ENCODE results near the gene MRPL48. TPM values are rescaled to one million over a fixed set of nuclear protein-coding genes. Genes with fewer than 3 reads are reported as not detected.

Gene MRPL48
- total and polyA plus RNA-seq, 4 donors, result 20.5 to 38.1 (median 31.0) TPM

DNA sequence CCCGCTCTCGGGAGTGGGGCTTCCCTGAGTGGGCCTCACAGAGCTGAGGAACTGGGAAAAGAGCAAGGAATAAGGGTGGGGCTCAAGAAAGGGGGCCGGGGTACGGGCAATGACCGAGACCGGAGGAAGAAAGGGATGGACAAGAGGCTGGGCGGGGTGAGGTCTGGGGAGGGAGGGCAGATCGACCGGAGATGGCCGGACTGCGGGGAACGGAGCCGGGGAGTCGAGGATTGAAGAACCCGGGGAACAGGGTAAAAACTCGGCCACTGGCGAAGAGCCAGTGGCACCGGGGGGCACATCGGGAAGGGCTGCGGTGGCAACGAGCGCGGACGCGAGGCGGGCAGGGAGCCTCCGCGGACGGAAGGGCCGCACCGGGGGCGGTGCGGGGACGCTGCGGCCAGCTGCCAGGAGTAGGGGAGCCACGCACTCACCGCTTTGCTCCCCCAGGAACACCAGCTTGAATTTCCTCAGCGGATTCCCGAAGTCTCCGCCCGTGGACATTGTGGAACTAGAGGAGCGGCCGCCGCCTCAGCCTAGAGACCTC, 27.5 kb upstream of the MRPL48 start:
- TF ChIP-seq, protein P1, sequence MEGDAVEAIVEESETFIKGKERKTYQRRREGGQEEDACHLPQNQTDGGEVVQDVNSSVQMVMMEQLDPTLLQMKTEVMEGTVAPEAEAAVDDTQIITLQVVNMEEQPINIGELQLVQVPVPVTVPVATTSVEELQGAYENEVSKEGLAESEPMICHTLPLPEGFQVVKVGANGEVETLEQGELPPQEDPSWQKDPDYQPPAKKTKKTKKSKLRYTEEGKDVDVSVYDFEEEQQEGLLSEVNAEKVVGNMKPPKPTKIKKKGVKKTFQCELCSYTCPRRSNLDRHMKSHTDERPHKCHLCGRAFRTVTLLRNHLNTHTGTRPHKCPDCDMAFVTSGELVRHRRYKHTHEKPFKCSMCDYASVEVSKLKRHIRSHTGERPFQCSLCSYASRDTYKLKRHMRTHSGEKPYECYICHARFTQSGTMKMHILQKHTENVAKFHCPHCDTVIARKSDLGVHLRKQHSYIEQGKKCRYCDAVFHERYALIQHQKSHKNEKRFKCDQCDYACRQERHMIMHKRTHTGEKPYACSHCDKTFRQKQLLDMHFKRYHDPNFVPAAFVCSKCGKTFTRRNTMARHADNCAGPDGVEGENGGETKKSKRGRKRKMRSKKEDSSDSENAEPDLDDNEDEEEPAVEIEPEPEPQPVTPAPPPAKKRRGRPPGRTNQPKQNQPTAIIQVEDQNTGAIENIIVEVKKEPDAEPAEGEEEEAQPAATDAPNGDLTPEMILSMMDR (IDR thresholded peaks at IDR 0.05; ENCODE audit: control extremely low read depth, extremely low read depth), result no peak
- Histone ChIP-seq H3K4me1 (ENCODE audit: control insufficient read depth in 5 of 5, insufficient read depth in 5 of 5, low read length in 5 of 5) (peaks cover 0 to 16% (median 2%) of the 10 kb centered on the region in 5 donors), H3K27ac (ENCODE audit: low read depth in 1 of 2, low read length in 1 of 2) (peak overlapping the region; percentile 96 to 98), H3K4me3 (peak overlapping the region; percentile 97), H3K36me3 (ENCODE audit: control insufficient read depth in 4 of 4, insufficient read depth in 4 of 4, low read length in 4 of 4) (no peaks in the 10 kb centered on the region), H3K9ac (ENCODE audit: insufficient read depth in 1 of 2, low read length in 2 of 2) (peak overlapping the region; percentile 86), H3K9me3 (ENCODE audit: control insufficient read depth in 4 of 4, insufficient read depth in 3 of 4, low read length in 3 of 4) (no peaks in the 10 kb centered on the region), H3K27me3 (ENCODE audit: control insufficient read depth in 3 of 3, insufficient read depth in 3 of 3, low read length in 2 of 3) (no peaks in the 10 kb centered on the region)
- WGBS, 2 donors, result 0 to 1% methylated on average over 44 of the region's 44 CpGs
- ATAC-seq (ENCODE audit: insufficient read depth, low FRiP score) (peak; percentile 27), DNase-seq (peak; percentile 67 to 75 (median 72))

DNA sequence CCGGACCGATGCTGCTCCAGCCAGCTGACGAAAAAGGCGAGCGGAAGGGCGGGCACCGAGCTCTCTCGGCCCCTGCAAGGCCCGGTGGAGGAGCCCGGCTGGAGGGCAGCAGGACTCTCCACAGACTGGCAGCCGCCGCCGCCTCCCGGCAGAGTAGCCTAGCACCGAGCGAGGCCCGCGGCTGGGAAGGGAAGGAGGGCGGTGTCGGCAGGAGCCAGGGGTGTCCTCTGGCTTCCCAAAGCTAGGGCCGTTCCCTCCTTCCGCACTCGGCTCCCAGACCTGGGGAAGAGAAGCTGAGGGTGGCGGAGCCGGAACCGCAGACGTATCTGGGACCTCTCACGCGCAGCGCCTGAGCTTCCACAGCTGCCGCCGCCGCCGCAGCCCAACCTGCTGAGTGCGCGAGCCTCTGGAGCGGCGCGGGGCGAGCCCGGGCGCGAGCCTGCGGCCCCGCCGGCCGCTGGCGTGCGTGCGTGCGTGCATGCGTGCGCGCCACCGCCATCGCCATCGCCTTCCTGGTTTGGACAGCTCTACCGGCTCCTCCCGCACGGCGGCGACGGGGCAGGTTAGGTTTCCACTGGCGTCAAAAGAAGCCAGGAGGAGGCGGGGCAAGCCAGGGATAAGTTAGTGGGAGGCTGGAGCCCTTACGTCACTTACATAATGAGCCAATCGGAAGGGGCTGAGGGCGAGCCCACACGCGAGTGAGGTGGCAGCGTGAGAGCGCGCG, 26.8 kb upstream of the MRPL48 start, which contains the start of gene RAB6A:
Gene RAB6A, minus strand, starts transcription at position 396 of the 724 bp plus-strand sequence. CDS start 439 bp downstream, outside the sequence.
- TF ChIP-seq, protein P1 (IDR thresholded peaks at IDR 0.05; ENCODE audit: control extremely low read depth, extremely low read depth), result peak; percentile 15
- ATAC-seq (ENCODE audit: insufficient read depth, low FRiP score) (peak; percentile 95), DNase-seq (peak; percentile 100)
- Histone ChIP-seq H3K9ac (ENCODE audit: insufficient read depth in 1 of 2, low read length in 2 of 2) (peak within 1 kb of the TSS; percentile 86), H3K36me3 (ENCODE audit: control insufficient read depth in 4 of 4, insufficient read depth in 4 of 4, low read length in 4 of 4) (no peaks in the 10 kb centered on the region), H3K27me3 (ENCODE audit: control insufficient read depth in 3 of 3, insufficient read depth in 3 of 3, low read length in 2 of 3) (no peaks in the 10 kb centered on the region), H3K27ac (ENCODE audit: low read depth in 1 of 2, low read length in 1 of 2) (peak within 1 kb of the TSS; percentile 96 to 98), H3K4me3 (peak within 1 kb of the TSS; percentile 97), H3K4me1 (ENCODE audit: control insufficient read depth in 5 of 5, insufficient read depth in 5 of 5, low read length in 5 of 5) (peaks cover 0 to 16% (median 2%) of the 10 kb centered on the region in 5 donors), H3K9me3 (ENCODE audit: control insufficient read depth in 4 of 4, insufficient read depth in 3 of 4, low read length in 3 of 4) (no peaks in the 10 kb centered on the region)
- 0% methylated on average over 66 to 74 of the region's 74 CpGs for WGBS, 2 donors

DNA sequence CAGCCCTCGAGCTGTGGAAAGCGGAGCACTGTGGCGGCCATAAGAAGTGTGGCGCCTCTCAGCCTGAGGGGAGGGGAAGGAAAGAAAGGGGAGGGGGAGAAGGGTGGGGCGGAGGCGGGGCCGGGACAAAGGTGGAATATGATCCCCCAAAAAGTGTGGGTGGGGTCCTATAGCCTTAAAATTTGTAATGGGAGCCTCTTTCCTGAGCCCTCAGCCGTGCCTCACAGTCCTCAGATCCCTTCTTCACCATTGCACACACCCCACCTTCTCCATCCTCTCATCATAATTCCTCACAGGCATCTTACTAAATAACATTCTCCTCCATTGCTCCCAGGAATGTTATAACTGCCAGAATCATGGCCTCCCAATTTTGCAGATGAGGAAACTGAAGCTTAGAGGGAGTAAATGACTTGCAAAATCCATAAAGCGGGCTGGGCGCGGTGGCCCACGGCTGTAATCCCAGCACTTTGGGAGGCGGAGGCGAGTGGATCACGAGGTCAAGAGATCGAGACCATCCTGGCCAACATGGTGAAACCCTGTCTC, 26.2 kb upstream of the MRPL48 start:
- H3K9ac ChIP-seq (ENCODE audit: insufficient read depth in 1 of 2, low read length in 2 of 2), result peak overlapping the region in 1 of 2 donors; percentile 68
- H3K27me3 ChIP-seq (ENCODE audit: control insufficient read depth in 3 of 3, insufficient read depth in 3 of 3, low read length in 2 of 3), result no peaks in the 10 kb centered on the region
- no peaks in the 10 kb centered on the region for H3K36me3 ChIP-seq (ENCODE audit: control insufficient read depth in 4 of 4, insufficient read depth in 4 of 4, low read length in 4 of 4)
- DNase-seq (no peak), ATAC-seq (ENCODE audit: insufficient read depth, low FRiP score) (no peak)
- H3K4me1 ChIP-seq (ENCODE audit: control insufficient read depth in 5 of 5, insufficient read depth in 5 of 5, low read length in 5 of 5), result peaks cover 0 to 16% (median 2%) of the 10 kb centered on the region in 5 donors
- TF ChIP-seq, protein P1 (IDR thresholded peaks at IDR 0.05; ENCODE audit: control extremely low read depth, extremely low read depth), result no peak
- no peak overlapping the region for H3K4me3 ChIP-seq
- 45 to 46% methylated on average over 16 of the region's 16 CpGs for WGBS, 2 donors
- H3K9me3 ChIP-seq (ENCODE audit: control insufficient read depth in 4 of 4, insufficient read depth in 3 of 4, low read length in 3 of 4), result no peaks in the 10 kb centered on the region
- peak overlapping the region; percentile 41 to 79 for H3K27ac ChIP-seq (ENCODE audit: low read depth in 1 of 2, low read length in 1 of 2)
